ENCODE measurements around the gene ZNF441. TPM values are rescaled to one million over a fixed set of nuclear protein-coding genes. Genes with fewer than 3 reads are reported as not detected.

ZNF441 gene
- 10 to 100 TPM in 4 of 5 donors, 1 to 10 TPM in 1; 8.1 to 16.3 (median 12.3) TPM for polyA plus RNA-seq (ENCODE audit: insufficient read depth in 1 of 5, insufficient read length in 5 of 5, low replicate concordance in 1 of 5)
- long read RNA-seq, donor 1, full-length matches to known transcripts, result 2 of 2 reads
- long read RNA-seq, donor 1, partial matches to known transcripts, result 0 of 2 reads
- long read RNA-seq, donor 1, other reads (novel, unspliced or antisense), result 0 of 2 reads
- long read RNA-seq, donor 2, full-length matches to known transcripts, result 3 of 3 reads
- long read RNA-seq, donor 2, partial matches to known transcripts, result 0 of 3 reads
- long read RNA-seq, donor 2, other reads (novel, unspliced or antisense), result 0 of 3 reads
- long read RNA-seq, donor 3, full-length matches to known transcripts, result 3 of 3 reads
- long read RNA-seq, donor 3, partial matches to known transcripts, result 0 of 3 reads
- long read RNA-seq, donor 3, other reads (novel, unspliced or antisense), result 0 of 3 reads
- long read RNA-seq, donor 4, full-length matches to known transcripts, result 2 of 2 reads
- long read RNA-seq, donor 4, partial matches to known transcripts, result 0 of 2 reads
- long read RNA-seq, donor 4, other reads (novel, unspliced or antisense), result 0 of 2 reads
- long read RNA-seq, donor 5, full-length matches to known transcripts, result 5 of 5 reads
- long read RNA-seq, donor 5, partial matches to known transcripts, result 0 of 5 reads
- long read RNA-seq, donor 5, other reads (novel, unspliced or antisense), result 0 of 5 reads
- long read RNA-seq, donor 6, full-length matches to known transcripts, result 4 of 4 reads
- long read RNA-seq, donor 6, partial matches to known transcripts, result 0 of 4 reads
- long read RNA-seq, donor 6, other reads (novel, unspliced or antisense), result 0 of 4 reads
- long read RNA-seq, donor 7, full-length matches to known transcripts, result 5 of 5 reads
- long read RNA-seq, donor 7, partial matches to known transcripts, result 0 of 5 reads
- long read RNA-seq, donor 7, other reads (novel, unspliced or antisense), result 0 of 5 reads
- long read RNA-seq, donor 8, full-length matches to known transcripts, result 1 of 1 reads
- long read RNA-seq, donor 8, partial matches to known transcripts, result 0 of 1 reads
- long read RNA-seq, donor 8, other reads (novel, unspliced or antisense), result 0 of 1 reads

DNA sequence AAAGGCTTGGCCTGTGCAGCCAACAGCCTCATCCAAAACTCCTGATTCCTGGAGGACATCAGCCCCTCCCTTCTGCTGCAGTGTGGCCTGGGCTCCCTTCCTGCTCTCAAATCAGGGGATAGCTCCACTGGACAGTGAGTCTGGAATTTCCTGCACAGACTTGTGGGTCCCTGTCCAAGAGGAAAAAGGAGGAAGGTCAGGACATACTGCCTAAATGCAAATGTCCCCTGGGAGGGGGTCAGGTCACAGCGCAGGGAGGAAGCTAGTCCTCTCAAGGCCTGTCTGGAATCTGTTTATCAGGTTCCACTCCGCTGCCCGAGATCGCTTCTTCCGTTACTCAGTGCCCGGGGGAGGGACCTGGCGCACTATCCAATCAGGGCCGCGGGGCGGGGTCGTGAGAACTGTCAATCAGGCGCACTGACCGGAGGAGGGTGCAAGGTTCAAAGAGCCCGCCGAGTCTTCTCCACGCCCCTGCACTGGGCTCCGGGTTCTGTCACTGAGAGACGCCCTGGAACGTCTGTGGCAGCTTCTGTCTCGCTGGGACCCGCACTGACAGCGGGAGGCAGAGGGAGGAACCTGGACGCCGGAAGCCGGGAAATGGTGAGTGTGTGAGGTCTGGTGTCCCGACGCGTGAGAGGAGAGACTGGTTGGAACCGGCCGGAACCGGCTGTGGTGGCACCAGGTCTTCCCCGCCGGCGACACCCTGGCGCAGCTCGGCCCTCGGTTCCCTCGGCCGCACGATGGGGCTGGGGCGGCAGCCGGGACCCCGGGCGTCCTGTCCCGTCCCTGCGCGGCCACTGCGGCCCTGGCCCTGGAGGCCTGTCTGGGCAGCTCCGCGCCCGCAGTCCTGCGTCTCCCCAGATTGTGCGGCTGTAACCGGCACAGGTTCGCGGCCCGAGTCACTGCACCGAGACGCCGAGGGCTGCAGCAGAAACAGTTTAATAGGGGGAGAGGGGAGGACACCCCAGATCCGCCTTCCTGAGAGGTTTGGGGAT, at the start of gene ZNF441:
Gene ZNF441, plus strand, starts transcription at position 404 of the 995 bp plus-strand sequence. Its CDS starts 194 bp downstream, at position 598.
- DNase-seq, result peak; percentile 96

DNA sequence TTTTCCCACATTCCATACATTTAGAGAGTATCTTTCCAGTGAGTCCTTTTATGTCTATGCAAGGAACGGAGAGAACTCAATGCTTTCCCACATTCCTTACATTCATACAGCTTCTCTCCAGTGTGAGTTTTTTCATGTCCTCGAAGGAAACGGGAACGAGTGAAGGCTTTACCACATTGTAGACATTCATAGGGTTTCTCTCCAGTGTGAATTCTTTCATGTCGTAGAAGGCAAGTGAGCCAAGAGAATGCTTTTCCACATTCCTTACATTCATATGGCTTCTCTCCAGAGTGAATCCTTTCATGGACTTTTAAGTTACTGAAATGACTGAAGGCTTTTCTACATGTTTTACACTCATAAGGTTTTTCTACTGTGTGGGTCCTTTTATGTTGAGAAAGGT, 45.1 kb upstream of the ZNF441 start:
- DNase-seq, result no peak

DNA sequence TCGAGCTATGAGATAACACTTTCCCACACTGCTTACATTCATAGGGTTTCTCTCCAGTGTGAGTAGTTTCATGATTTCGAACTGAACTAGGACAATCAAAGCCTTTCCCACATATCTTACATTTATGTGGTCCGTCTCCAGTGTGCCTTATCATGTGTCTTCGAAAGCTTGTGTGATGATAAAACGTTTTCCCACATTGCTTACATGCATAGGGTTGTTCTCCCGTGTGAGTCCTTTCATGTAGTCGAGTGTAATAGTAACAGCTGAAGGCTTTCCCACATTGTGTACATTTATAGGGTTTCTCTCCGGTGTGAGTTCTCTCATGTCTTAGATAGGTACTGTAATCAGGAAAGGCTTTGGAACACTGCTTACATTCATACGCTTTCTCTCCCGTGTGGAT, 44.4 kb upstream of the ZNF441 start:
- no peak for DNase-seq

DNA sequence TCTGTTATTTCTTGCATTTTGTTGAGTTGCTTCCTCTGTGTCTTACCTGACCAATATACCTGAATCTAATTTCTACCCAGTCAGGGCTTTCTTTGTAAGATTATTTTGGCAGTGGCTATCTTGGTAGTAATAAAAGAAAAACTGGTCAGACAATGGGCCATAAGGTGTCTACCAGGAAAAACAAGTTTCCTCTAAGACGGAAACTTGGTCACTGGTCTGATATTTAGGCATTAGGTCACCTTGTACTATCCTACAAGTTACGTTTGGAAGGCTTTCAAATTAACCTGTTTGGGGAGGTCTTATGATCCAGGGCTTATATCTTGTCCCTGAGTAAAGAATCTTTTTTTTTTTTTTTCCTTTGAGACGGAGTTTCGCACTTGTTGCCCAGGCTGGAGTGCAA, 37.2 kb upstream of the ZNF441 start:
- no peak for DNase-seq

DNA sequence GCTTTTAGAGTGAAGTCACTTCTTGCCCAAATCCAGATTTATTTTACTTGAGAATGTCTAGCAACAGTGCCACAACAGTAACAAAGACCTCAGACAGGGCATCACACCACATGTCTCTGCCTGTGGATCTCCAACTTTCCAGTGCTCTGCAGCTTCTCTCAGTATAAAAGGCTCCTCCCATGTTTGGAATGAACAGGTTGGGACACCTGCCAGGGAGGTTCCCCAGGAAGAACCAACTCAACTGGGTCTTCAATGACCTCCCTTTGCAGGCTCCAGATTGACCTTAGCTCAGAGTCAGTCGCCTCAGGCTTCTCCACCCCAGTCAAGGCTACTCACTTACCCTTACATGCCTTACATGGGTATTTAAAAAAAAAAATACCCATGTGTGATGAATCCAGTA, 31.4 kb upstream of the ZNF441 start:
- no peak for DNase-seq

DNA sequence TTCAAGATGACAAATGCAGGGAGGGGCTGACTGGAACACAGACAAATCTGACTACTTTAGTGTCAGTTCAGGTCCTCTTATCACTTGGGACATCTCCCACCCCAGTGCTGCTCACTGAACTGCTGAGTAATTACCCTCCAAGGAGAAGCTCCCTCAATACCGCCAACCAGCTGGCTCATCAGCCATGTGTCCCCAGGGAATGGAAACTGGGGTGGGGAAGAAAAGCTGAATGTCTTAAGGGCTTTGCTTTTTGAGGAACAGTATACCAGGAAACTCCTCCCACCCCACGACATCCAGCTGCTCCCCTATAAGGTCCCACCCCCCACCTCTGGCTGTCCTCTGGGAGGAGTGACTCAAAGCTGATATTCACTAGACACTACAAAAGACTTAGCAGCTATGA, 30.1 kb upstream of the ZNF441 start:
- no peak for DNase-seq

DNA sequence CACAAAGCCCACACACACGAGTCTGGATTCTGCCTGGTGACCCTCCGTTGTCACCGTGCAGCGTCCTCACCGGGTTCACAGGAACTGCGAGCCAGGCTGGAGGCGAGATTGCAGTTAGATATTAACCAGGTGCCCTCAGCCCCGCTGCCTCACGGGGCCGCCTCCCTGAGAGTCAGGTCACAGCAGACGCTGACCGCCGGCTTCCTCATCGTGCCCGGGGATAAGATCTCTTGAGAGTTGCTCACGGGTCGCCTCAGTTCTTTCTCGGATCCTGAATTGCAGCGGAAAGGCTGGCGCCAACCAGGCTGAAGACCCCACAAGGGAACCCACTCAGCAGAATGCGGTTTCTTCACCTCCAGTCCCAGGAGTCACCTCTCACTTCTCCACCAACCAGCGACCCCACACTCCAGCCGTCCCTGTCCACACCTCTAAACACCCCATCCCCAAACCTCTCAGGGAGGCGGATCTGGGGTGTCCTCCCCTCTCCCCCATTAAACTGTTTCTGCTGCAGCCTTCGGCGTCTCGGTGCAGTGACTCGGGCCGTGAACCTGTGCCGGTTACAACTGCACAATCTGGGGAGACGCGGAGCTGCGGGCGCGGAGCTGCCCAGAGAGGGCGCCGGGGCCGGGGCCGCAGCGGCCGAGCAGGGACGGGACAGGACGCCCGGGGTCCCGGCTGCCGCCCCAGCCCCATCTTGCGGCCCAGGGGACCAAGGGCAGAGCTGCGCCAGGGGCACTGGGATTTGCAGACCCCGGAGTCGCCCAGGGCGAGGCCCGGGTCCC, 28.6 kb upstream of the ZNF441 start:
- peak; percentile 35 to 42 for DNase-seq

DNA sequence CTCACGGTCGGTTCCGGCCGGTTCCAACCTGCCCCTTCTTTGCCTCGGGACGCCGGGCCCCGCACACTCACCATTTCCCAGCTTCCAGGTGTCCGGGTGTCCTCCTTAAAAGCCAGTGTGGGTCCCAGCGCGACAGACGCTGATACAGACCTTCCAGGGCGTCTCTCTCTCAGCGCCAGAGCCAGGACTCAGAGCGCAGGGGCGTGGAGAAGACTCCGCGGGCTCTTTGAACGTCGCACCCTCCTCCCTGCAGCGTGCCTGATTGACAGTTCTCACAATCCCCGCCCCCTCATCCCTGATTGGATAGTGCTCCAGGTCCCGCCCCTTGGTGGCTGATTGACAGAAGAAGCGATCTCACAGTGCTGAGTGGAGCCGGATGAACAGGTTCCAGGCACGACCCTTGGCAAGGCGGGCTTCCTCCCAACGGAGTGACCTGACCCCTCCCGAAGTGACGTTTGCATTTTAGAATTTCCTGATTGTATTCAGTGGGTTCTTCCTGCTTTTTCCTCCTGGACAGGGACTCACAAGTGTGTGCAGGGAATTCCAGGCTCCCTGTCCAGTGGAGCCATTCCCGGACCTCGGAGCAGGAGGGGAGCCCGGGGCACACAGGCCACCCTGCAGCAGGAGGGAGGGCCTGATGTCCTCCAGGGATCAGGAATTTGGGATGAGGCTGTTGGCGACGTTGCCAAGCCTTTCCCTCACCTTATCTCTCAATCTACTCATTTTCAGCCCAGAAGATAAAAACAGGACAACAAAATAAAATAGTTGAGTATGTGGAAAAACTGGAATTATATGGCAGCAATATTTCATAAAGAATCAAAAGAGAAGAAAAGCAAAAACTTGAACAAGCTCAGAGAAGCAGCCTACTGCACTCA, 27.8 kb upstream of the ZNF441 start, which contains the start of gene ZNF823:
Gene ZNF823, minus strand, starts transcription at position 201 of the 875 bp plus-strand sequence. Its CDS starts 127 bp downstream, at position 74.
- peak; percentile 98 to 99 for DNase-seq

DNA sequence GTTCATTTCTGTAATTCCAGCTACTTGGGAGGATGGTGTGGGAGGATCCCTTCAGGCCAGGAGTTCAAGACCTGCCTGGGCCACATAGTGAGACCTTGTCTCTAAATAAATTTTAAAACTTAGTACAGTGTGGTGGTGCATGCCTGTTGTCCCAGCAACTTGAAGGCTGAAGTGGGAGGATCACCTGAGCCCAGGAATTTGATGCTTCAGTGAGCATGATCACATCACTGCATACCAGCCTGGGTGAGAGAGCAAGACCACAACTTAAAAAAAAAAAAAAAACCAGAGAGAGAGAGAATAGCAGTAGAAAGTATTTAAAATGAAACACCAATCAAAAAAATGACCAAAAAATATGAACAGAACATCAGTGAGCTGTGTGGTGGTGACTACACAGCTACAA, 20.9 kb upstream of the ZNF441 start:
- no peak for DNase-seq

DNA sequence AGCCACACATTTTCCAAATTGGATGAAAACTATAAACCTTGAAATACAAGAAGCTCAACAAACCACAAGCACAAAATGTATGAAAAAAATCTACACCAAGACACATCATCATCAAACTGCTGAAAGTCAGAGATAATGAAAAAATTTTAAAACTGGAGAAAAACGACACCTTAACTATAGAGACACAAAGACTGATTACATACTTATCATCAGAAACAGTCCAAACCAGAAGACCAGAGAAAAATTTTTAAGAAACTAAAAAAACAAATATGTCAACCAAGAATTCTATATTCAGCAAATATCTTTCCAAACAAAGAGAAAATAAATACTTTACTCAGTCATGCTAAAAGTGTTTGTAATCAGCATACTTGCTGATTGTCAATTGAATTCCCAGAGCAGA, 19.5 kb upstream of the ZNF441 start:
- no peak for DNase-seq

DNA sequence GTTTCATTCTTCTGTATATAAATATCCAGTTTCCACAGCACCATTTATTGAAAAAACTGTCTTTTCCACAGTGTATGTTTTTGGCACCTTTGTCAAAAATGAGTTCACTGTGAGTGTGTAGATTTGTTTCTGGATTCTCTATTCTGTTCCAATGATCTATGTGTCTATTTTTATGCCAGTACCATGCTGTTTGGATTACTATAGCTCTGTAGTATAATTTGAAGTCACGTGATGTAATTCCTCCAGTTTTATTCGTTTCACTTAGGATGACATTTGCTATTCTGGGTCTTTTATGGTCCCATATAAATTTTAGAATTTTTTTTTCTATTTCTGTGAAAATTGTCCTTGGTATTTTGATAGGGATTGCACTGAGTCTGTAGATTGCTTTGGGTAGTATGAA, 17.0 kb upstream of the ZNF441 start:
- DNase-seq, result no peak

DNA sequence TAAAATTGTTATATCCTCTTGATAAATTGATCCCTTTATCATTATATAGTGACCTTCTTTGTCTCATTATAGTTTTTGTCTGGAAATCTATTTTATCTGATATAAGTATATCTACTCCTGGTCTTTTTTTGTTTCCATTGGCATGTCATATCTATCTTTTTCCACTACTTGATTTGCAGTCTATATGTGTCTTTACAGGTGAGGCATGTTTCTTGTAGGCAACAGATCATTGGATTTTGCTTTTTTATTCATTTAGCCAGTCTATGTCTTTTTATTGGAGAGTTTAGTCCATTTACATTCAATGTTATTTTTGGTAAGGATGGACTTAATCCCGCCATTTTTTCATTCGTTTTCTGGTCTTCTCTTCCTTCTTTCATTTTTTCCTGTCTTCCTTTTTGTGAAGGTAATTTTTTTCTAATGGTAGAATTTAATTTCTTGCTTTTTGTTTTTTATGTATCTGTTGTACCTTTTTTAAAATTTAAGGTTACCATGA, 14.5 kb upstream of the ZNF441 start:
- DNase-seq, result no peak

DNA sequence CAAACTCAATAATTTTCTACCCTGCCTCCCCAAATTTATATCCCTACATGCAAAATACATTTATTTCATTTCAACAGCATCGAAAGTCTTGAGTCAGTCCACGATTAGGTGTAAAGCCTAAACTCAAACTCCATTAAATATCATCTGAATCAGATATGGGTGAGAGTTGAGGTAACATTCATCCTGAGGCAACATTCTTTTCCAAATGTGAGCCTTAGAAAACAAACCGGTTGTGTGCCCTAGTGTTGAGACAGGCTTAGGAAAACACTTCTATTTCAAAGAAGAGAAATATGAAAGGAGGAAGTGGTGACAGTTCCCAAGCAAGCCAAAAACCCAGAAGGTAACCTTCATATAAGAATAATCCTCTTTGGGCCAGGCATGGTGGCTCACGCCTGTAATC, 12.1 kb upstream of the ZNF441 start:
- DNase-seq, result no peak

DNA sequence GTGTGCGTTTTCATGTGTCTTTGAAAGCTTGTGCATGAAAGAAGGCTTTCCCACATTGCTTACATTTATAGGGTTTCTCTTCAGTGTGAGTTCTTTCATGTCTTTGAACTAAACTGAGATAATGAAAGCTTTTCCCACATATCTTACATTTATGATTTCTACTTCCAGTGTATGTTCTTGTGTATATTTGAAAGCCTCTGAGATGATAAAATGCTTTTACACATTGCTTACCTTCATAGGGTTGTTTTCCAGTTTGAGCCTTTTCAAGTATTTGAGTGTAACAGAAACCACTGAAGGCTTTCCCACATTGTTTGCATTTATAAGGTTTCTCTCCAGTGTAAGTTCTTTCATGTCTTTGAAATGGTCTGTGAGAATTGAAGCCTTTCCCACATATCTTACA, 9.8 kb upstream of the ZNF441 start:
- no peak for DNase-seq

DNA sequence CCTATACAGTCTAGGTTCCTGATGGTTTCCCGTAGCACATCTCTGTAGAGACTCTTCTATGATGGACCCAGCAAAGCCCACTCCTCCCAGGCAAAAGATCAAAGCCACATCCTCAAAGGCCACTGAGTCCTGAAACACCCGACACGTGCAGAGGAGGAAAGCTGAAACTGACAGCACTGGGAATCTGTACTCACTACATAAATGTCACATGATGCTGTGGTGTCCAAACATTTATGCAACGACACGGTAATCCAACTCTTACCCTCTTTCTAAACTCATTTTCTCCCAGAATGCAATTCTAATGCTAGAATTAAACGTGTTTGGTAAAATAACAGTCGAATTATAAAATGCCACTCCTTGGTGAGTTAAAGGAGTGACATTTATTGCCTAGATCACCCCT, 7.0 kb upstream of the ZNF441 start:
- no peak for DNase-seq

DNA sequence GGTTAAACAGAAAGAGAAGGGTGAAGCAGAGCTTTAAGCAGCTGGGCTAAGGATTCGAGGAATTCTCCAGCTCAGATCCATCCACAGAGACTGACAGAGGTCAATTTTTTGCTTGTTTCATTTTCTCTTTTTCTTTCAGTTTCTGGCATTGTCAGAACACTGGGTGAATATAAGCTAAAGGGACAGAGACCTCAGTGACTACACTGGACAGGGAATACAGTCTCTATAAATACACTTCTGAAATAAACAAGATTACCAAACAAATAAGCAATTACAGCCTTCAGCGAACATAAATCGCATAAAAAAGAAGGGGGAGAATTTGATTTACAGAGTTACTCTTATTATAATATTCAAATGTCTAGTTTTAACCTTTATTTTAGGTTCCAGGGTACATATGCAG, 3.7 kb upstream of the ZNF441 start:
- no peak for DNase-seq

DNA sequence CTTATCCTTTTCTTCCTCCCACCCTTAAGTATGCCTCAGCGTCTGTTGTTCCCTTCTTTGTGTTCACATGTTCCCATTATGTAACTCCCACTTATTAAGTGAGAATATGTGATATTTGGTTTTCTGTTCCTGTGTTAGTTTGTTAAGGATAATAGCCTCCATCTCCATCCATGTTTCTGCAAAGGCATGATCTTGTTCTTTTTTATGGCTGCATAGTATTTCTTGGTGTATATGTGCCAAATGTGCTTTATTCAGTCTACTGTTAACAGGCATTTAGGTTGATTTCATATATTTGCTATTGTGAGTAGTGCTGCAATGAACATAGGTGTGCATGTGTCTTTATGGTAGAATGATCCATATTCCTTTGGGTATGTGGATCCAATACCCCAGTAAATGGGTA, 3.2 kb upstream of the ZNF441 start:
- no peak for DNase-seq

DNA sequence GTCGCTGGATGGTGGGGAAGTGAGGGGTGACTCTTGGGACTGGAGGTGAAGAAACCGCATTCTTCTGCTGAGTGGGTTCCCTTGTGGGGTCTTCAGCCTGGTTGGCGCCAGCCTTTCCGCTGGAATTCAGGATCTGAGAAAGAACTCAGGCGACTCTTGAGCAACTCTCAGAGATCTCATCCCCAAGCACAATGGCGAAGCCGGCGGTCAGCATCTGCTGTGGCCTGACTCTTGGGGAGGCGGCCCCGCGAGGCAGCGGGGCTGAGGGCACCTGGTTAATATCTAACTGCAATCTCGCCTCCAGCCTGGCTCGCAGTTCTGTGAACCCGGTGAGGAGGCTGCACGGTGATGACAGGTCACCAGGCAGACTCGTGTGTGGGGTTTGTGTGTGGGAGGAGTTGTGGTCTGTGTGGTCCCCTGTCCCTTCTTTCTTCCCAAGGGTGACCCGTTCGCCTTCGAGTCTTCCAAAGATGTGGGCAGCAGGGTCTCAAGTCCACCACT, 883 bp downstream of the ZNF441 start:
- peak; percentile 28 to 33 for DNase-seq

DNA sequence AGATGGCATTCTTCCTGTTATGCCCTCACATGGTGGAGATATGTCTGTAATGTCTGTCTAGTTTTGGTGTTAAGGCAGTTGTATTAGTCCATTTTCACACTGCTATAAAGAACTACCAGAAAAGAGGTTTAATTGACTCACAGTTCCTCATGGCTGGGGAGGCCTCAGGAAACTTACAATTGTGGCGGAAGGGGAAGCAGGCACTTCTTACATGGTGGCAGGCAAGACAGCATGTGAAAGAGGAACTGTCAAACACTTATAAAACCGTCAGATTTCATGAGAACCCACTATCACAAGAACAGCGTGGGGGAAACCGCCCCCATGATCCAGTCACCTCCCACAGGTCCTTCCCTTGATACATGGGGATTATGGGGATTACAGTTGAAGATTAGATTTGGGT, 3.2 kb downstream of the ZNF441 start:
- DNase-seq, result no peak

All from right lung (tissue), 10 donors.